Neuronal stem cell (in vitro differentiated cells): ENCODE results near the gene RXRB.

Experiments
- DNase-seq: peaks from one replicate; pipeline ENCODE4 v3.0.0-alpha.2; 2013; ENCODE audit warnings: low spot score
- H2AFZ ChIP-seq: one replicate; pipeline ENCODE4 v1.6.1; 2013; ENCODE audit warnings: mild to moderate bottlenecking, low read length, inconsistent platforms
- H2AK5ac ChIP-seq: 2 replicates; pipeline ENCODE4 v1.6.1; 2013; ENCODE audit warnings: low read depth, mild to moderate bottlenecking, inconsistent platforms, low read length, moderate library complexity, mixed read lengths
- H2BK120ac ChIP-seq: 2 replicates; pipeline ENCODE4 v1.6.1; 2013; ENCODE audit warnings: low read depth, mild to moderate bottlenecking, inconsistent platforms, low read length, moderate library complexity, mixed read lengths
- H2BK12ac ChIP-seq: one replicate; pipeline ENCODE4 v1.6.1; 2013; ENCODE audit warnings: low read length, inconsistent platforms
- H2BK15ac ChIP-seq: 2 replicates; pipeline ENCODE4 v1.6.1; 2013; ENCODE audit warnings: mild to moderate bottlenecking, low read length, inconsistent platforms, mixed read lengths
- H2BK5ac ChIP-seq: one replicate; pipeline ENCODE4 v1.6.1; 2013; ENCODE audit warnings: inconsistent platforms, mild to moderate bottlenecking, low read length, moderate library complexity
- H3K14ac ChIP-seq: one replicate; pipeline ENCODE4 v1.6.1; 2013; ENCODE audit warnings: low read length, inconsistent platforms
- H3K18ac ChIP-seq: 2 replicates; pipeline ENCODE4 v1.6.1; 2013; ENCODE audit warnings: low read length, inconsistent platforms
- H3K23ac ChIP-seq: 2 replicates; pipeline ENCODE4 v1.6.1; 2013; ENCODE audit warnings: low read depth, mild to moderate bottlenecking, mixed read lengths, low read length, inconsistent platforms; ENCODE audit not compliant: poor library complexity
- H3K27ac ChIP-seq: replicated peaks from 3 replicates; pipeline ENCODE4 v1.5.1; 2013; ENCODE audit warnings: low read length, inconsistent platforms
- H3K27me3 ChIP-seq, 3 experiments: 2 replicates each; pipeline ENCODE4 v1.6.1; 2013; ENCODE audit warnings: low read length in 3 of 3, mild to moderate bottlenecking in 2 of 3, inconsistent platforms in 1 of 3, low read depth in 1 of 3, mixed read lengths in 1 of 3, moderate library complexity in 1 of 3; ENCODE audit not compliant: control insufficient read depth in 3 of 3, insufficient read depth in 3 of 3
- H3K36me3 ChIP-seq, 2 donors: replicated peaks in 1 of 2; 2 replicates each; pipeline ENCODE4 v1.6.1; 2013; ENCODE audit warnings: low read length in 2 of 2; ENCODE audit not compliant: control insufficient read depth in 2 of 2, insufficient read depth in 2 of 2
- H3K4ac ChIP-seq: 2 replicates; pipeline ENCODE4 v1.6.1; 2013; ENCODE audit warnings: inconsistent platforms, mild to moderate bottlenecking, low read length, moderate library complexity
- H3K4me1 ChIP-seq, 2 donors: 1 replicate in 1 of 2; 2 replicates in 1 of 2; pipeline ENCODE4 v1.6.1; 2013; ENCODE audit warnings: low read length in 2 of 2, low read depth in 1 of 2; ENCODE audit not compliant: control insufficient read depth in 2 of 2, insufficient read depth in 1 of 2
- H3K4me2 ChIP-seq: one replicate; pipeline ENCODE4 v1.6.1; 2013; ENCODE audit warnings: mild to moderate bottlenecking, low read length, inconsistent platforms; ENCODE audit not compliant: insufficient read depth, poor library complexity, severe bottlenecking
- H3K4me3 ChIP-seq, 2 donors: 2 replicates each; pipeline ENCODE4 v1.5.1; 2013; ENCODE audit warnings: low read length in 2 of 2, mild to moderate bottlenecking in 2 of 2, inconsistent platforms in 1 of 2, moderate library complexity in 1 of 2
- H3K79me1 ChIP-seq: one replicate; pipeline ENCODE4 v1.6.1; 2013; ENCODE audit warnings: low read depth, mild to moderate bottlenecking, inconsistent platforms, low read length, moderate library complexity
- H3K9ac ChIP-seq: one replicate; pipeline ENCODE4 v1.6.1; 2013; ENCODE audit warnings: mild to moderate bottlenecking, low read depth, low read length, inconsistent platforms; ENCODE audit not compliant: poor library complexity
- H3K9me3 ChIP-seq, 2 donors: replicated peaks in 1 of 2; 2 replicates each; pipeline versions ENCODE3 to v1.6.1; 2013; ENCODE audit warnings: low read length in 2 of 2, mild to moderate bottlenecking in 2 of 2, inconsistent platforms in 1 of 2, low read depth in 1 of 2, mixed read lengths in 1 of 2, moderate library complexity in 1 of 2; ENCODE audit not compliant: control insufficient read depth in 2 of 2, insufficient read depth in 1 of 2
- H4K8ac ChIP-seq: one replicate; pipeline ENCODE4 v1.6.1; 2013; ENCODE audit warnings: low read depth, mild to moderate bottlenecking, inconsistent platforms, low read length, moderate library complexity
- H4K91ac ChIP-seq: one replicate; pipeline ENCODE4 v1.6.1; 2013; ENCODE audit warnings: low read length, low read depth, mild to moderate bottlenecking, inconsistent platforms; ENCODE audit not compliant: poor library complexity
- WGBS, 2 donors: extraction: QIAGEN DNeasy Blood & Tissue Kit; methylation state at CpG; one replicate each; pipeline ENCODE4 v1.1.7; 2013; ENCODE audit warnings: missing lambda C conversion rate in 2 of 2, mixed read lengths in 1 of 2; ENCODE audit not compliant: insufficient read length in 2 of 2, insufficient replicate concordance in 1 of 2; ENCODE audit errors: extremely low coverage in 2 of 2; 5-methylcytosine and 5-hydroxymethylcytosine counted together

The RXRB gene

DNA sequence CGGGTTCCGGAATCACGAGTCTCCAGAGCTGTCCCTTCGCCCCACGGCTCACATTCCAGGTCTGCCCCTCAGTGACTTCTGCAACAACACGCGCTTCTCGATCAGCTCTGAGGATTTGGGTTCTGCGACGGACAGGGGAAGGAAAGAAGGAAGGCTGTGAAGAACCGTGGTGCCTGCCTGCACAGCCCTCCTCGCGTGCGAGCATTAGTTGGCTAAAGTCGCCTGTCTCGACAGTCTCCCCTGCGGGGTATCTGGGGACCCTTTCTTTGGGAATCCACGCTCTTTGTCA lies 48.1 kb upstream of the RXRB start:
- Histone ChIP-seq H3K4me1 (peaks cover 9 to 13% of the 10 kb centered on the region in 2 donors), H2BK5ac (no peak overlapping the region), H3K36me3 (peaks cover 3 to 20% of the 10 kb centered on the region in 2 donors), H3K79me1 (no peaks in the 10 kb centered on the region), H2BK12ac (no peak overlapping the region), H2BK15ac (peak overlapping the region; percentile 54), H4K8ac (no peak overlapping the region), H2BK120ac (no peak overlapping the region), H3K9ac (no peak overlapping the region), H3K14ac (no peak overlapping the region), H2AFZ (peak overlapping the region; percentile 87), H3K4me2 (peak overlapping the region; percentile 91), H3K18ac (no peak overlapping the region), H3K4me3 (peak overlapping the region; percentile 61 to 67), H3K23ac (peak overlapping the region; percentile 35), H3K4ac (no peak overlapping the region), H2AK5ac (no peak overlapping the region), H3K27ac (no peak overlapping the region), H3K9me3 (no peaks in the 10 kb centered on the region), H3K27me3 (peaks cover 0 to 3% (median 0%) of the 10 kb centered on the region in 3 experiments), H4K91ac (no peak overlapping the region)
- DNase-seq: no peak
- WGBS, 2 donors: no CpG with 5 or more reads among the region's 18 CpGs

DNA sequence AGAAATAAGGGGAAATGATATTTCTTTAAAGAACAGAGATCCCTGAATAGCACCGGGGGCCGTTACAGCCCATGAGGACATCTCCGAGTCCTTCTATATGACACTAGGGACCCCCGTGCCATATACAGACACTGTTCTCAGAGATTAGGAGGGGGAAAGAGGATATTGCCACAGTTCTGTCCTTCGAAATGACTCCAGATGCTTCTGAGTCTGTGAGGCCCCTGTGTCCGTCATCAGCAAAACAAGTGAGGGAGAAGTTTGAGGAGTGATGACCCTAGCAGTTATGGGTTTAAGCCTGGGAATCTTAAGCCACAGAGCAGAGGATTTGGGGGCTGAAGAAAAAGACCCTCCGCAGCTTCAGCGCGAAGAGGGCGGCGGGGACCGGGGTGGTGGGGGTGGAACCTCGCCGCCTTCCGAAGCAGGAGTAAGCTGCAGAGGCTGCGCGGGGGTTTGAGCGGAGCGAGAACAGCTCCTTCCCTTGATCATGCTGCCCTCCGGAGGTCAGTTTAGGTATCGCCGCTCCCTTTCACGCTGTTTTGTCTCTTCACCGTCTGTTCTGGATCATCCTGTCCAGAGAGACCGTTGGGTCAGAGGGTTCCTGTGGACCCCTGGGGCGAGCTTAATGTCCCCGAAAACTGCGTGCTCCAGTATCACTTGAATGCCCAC lies 47.6 kb upstream of the RXRB start:
- Histone ChIP-seq H4K91ac (no peak overlapping the region), H3K9ac (peak overlapping the region; percentile 65), H2BK120ac (no peak overlapping the region), H3K23ac (peak overlapping the region; percentile 35), H3K4me2 (peak overlapping the region; percentile 91), H3K27me3 (peaks cover 0 to 3% (median 0%) of the 10 kb centered on the region in 3 experiments), H3K36me3 (peaks cover 3 to 18% of the 10 kb centered on the region in 2 donors), H2AFZ (peak overlapping the region; percentile 87), H4K8ac (no peak overlapping the region), H2BK12ac (no peak overlapping the region), H3K4ac (no peak overlapping the region), H2BK15ac (peak overlapping the region; percentile 54), H3K14ac (no peak overlapping the region), H3K4me3 (peak overlapping the region in 1 of 2 donors; percentile 67), H3K9me3 (no peaks in the 10 kb centered on the region), H3K18ac (no peak overlapping the region), H2AK5ac (no peak overlapping the region), H2BK5ac (no peak overlapping the region), H3K4me1 (peaks cover 9 to 13% of the 10 kb centered on the region in 2 donors), H3K27ac (no peak overlapping the region), H3K79me1 (no peaks in the 10 kb centered on the region)
- peak; percentile 93 for DNase-seq
- WGBS, 2 donors: no CpG with 5 or more reads among the region's 28 CpGs

GRCh38 chr6:33243476-33243875 lies 43.0 kb upstream of the RXRB start:
- DNase-seq: no peak
- Histone ChIP-seq H3K18ac (no peak overlapping the region), H2BK120ac (no peak overlapping the region), H3K4me1 (peaks cover 1% of the 10 kb centered on the region in 2 donors), H3K27me3 (peaks cover 0 to 9% (median 2%) of the 10 kb centered on the region in 3 experiments), H3K4me2 (no peak overlapping the region), H3K14ac (no peak overlapping the region), H2BK15ac (no peak overlapping the region), H3K4me3 (no peak overlapping the region), H2AFZ (no peak overlapping the region), H3K27ac (no peak overlapping the region), H3K4ac (no peak overlapping the region), H2AK5ac (no peak overlapping the region), H2BK12ac (no peak overlapping the region), H3K23ac (no peak overlapping the region), H3K36me3 (no peaks in the 10 kb centered on the region), H4K91ac (no peak overlapping the region), H2BK5ac (no peak overlapping the region), H3K79me1 (no peaks in the 10 kb centered on the region), H4K8ac (no peak overlapping the region), H3K9me3 (no peaks in the 10 kb centered on the region), H3K9ac (no peak overlapping the region)
- no CpG with 5 or more reads among the region's 1 CpG for WGBS, 2 donors

- no peak overlapping the region for H2BK120ac ChIP-seq
- no peak overlapping the region for H2BK12ac ChIP-seq
- H3K4me2 ChIP-seq: no peak overlapping the region
- H2BK15ac ChIP-seq: no peak overlapping the region
- DNase-seq: no peak
- H3K14ac ChIP-seq: no peak overlapping the region
- WGBS, 2 donors: no CpG with 5 or more reads among the region's 3 CpGs
- no peaks in the 10 kb centered on the region for H3K79me1 ChIP-seq
- no peak overlapping the region for H2AFZ ChIP-seq
- no peak overlapping the region for H2AK5ac ChIP-seq
- H3K4me1 ChIP-seq: no peaks in the 10 kb centered on the region
- no peaks in the 10 kb centered on the region for H3K36me3 ChIP-seq
- no peak overlapping the region for H3K4ac ChIP-seq
- no peaks in the 10 kb centered on the region for H3K9me3 ChIP-seq
- H3K27me3 ChIP-seq: peaks cover 0 to 9% (median 2%) of the 10 kb centered on the region in 3 experiments
- H4K8ac ChIP-seq: no peak overlapping the region
- no peak overlapping the region for H2BK5ac ChIP-seq
- no peak overlapping the region for H3K18ac ChIP-seq
- no peak overlapping the region for H3K23ac ChIP-seq
- H3K27ac ChIP-seq: no peak overlapping the region
- H3K4me3 ChIP-seq: no peak overlapping the region
- H3K9ac ChIP-seq: no peak overlapping the region
- no peak overlapping the region for H4K91ac ChIP-seq
Observed at GRCh38 chr6:33241968-33242367, 41.5 kb upstream of the RXRB start.
